Activated T-cell treated with anti-CD3 and anti-CD28 coated beads, Interleukin-2, amount 50 U/mL, for 72 hours (primary cell): ENCODE measurements around the gene GRIP1. TPM values are rescaled to one million over a fixed set of nuclear protein-coding genes. Genes with fewer than 3 reads are reported as not detected.

Source experiments
- ATAC-seq, 2 donors: fragments of 150-1000 bp; cut with Tn5 transposase; replicated peaks in 1 of 2; 2 replicates each; pipeline ENCODE4 v1.10.0; 2021; ENCODE audit warnings: moderate library complexity in 2 of 2, mild to moderate bottlenecking in 1 of 2
- DNase-seq, 2 donors: peaks; one replicate each; pipeline ENCODE4 v3.0.0; 2021 to 2022; ENCODE audit warnings: mixed read lengths in 1 of 2
- H3K27ac Mint-ChIP-seq: one replicate; pipeline ENCODE4 v1.8.0; 2022; ENCODE audit warnings: mild to moderate bottlenecking, moderate library complexity, mixed read lengths
- H3K27me3 Mint-ChIP-seq: one replicate; pipeline ENCODE4 v1.8.0; 2022; ENCODE audit warnings: low read depth, mixed read lengths
- H3K36me3 Mint-ChIP-seq, 2 donors: one replicate each; pipeline ENCODE4 v1.8.0; 2022; ENCODE audit warnings: mixed read lengths in 2 of 2, mild to moderate bottlenecking in 1 of 2; ENCODE audit not compliant: insufficient read depth in 2 of 2
- H3K4me1 Mint-ChIP-seq: one replicate; pipeline ENCODE4 v1.8.0; 2022; ENCODE audit warnings: low read depth, mixed read lengths
- H3K4me3 Mint-ChIP-seq, 2 donors: one replicate each; pipeline ENCODE4 v1.8.0; 2022; ENCODE audit warnings: mild to moderate bottlenecking in 2 of 2, mixed read lengths in 2 of 2, moderate library complexity in 2 of 2
- H3K9me3 Mint-ChIP-seq, 2 donors: one replicate each; pipeline ENCODE4 v1.8.0; 2022; ENCODE audit warnings: mixed read lengths in 2 of 2
- total RNA-seq, 2 donors: library from RNA; stranded (reverse); gene quantifications; one replicate each; pipeline ENCODE4 v1.2.3, GENCODE V29; 2022

The GRIP1 gene
- total RNA-seq, 2 donors from 2014 or later = 0.44 to 2.3 TPM

GRCh38 chr12:66598079-66598478, 80.8 kb downstream of the GRIP1 start:
- H3K9me3 Mint-ChIP-seq = no peaks in the 10 kb centered on the region
- no peaks in the 10 kb centered on the region for H3K36me3 Mint-ChIP-seq
- ATAC-seq = no peak
- no peak overlapping the region for H3K27ac Mint-ChIP-seq
- no peak for DNase-seq
- H3K4me1 Mint-ChIP-seq = no peaks in the 10 kb centered on the region
- H3K27me3 Mint-ChIP-seq = peaks cover 6% of the 10 kb centered on the region
- no peak overlapping the region for H3K4me3 Mint-ChIP-seq

GRCh38 chr12:66596199-66596598, 82.7 kb downstream of the GRIP1 start:
- H3K4me3 Mint-ChIP-seq = no peak overlapping the region
- no peaks in the 10 kb centered on the region for H3K9me3 Mint-ChIP-seq
- no peaks in the 10 kb centered on the region for H3K4me1 Mint-ChIP-seq
- ATAC-seq (no peak), DNase-seq (no peak)
- H3K27ac Mint-ChIP-seq = no peak overlapping the region
- H3K27me3 Mint-ChIP-seq = no peaks in the 10 kb centered on the region
- H3K36me3 Mint-ChIP-seq = no peaks in the 10 kb centered on the region

- Mint-ChIP-seq H3K4me3 (no peak overlapping the region), H3K9me3 (no peaks in the 10 kb centered on the region), H3K4me1 (no peaks in the 10 kb centered on the region), H3K27me3 (no peaks in the 10 kb centered on the region), H3K36me3 (no peaks in the 10 kb centered on the region), H3K27ac (no peak overlapping the region)
- DNase-seq (no peak), ATAC-seq (no peak)
These were observed 84.2 kb downstream of the GRIP1 start for GRCh38 chr12:66594688-66595087.

- Mint-ChIP-seq H3K9me3 (no peaks in the 10 kb centered on the region), H3K36me3 (no peaks in the 10 kb centered on the region)
These were observed 88.4 kb downstream of the GRIP1 start for GRCh38 chr12:66590275-66590985.

GRCh38 chr12:66589095-66589494, 89.8 kb downstream of the GRIP1 start:
- DNase-seq (no peak), ATAC-seq (no peak)
- Mint-ChIP-seq H3K36me3 (no peaks in the 10 kb centered on the region), H3K27ac (no peak overlapping the region), H3K9me3 (no peaks in the 10 kb centered on the region), H3K27me3 (no peaks in the 10 kb centered on the region), H3K4me3 (no peak overlapping the region), H3K4me1 (peaks cover 4% of the 10 kb centered on the region)

More at GRCh38 chr12:66590275-66590985, 88.4 kb downstream of the GRIP1 start:
- Mint-ChIP-seq H3K27me3 (no peaks in the 10 kb centered on the region), H3K4me1 (peaks cover 4% of the 10 kb centered on the region), H3K27ac (no peak overlapping the region), H3K4me3 (no peak overlapping the region)
- no peak for ATAC-seq
- no peak for DNase-seq

GRCh38 chr12:66587912-66588311, 91.0 kb downstream of the GRIP1 start:
- Mint-ChIP-seq H3K27ac (no peak overlapping the region), H3K27me3 (no peaks in the 10 kb centered on the region), H3K4me1 (peaks cover 4% of the 10 kb centered on the region), H3K9me3 (no peaks in the 10 kb centered on the region), H3K4me3 (no peak overlapping the region), H3K36me3 (no peaks in the 10 kb centered on the region)
- DNase-seq (no peak), ATAC-seq (peak; percentile 26 to 34)

- peaks cover 0 to 2% of the 10 kb centered on the region in 2 donors for H3K9me3 Mint-ChIP-seq
- H3K4me1 Mint-ChIP-seq = peaks cover 4% of the 10 kb centered on the region
- no peak overlapping the region for H3K27ac Mint-ChIP-seq
- DNase-seq = no peak
- no peaks in the 10 kb centered on the region for H3K27me3 Mint-ChIP-seq
- no peak overlapping the region for H3K4me3 Mint-ChIP-seq
- H3K36me3 Mint-ChIP-seq = no peaks in the 10 kb centered on the region
- peak in 1 of 2 donors; percentile 27 for ATAC-seq
These were observed 94.2 kb downstream of the GRIP1 start for GRCh38 chr12:66584673-66585072.

- Mint-ChIP-seq H3K4me1 (no peaks in the 10 kb centered on the region), H3K36me3 (peaks cover 0 to 2% of the 10 kb centered on the region in 2 donors), H3K27ac (no peak overlapping the region), H3K27me3 (peaks cover 16% of the 10 kb centered on the region), H3K9me3 (no peaks in the 10 kb centered on the region), H3K4me3 (no peak overlapping the region)
- no peak for DNase-seq
- ATAC-seq = no peak
These were observed 105.3 kb downstream of the GRIP1 start for GRCh38 chr12:66573605-66574004.

- H3K9me3 Mint-ChIP-seq = peaks cover 1 to 2% of the 10 kb centered on the region in 2 donors
- H3K27ac Mint-ChIP-seq = no peak overlapping the region
- no peak for ATAC-seq
- H3K4me1 Mint-ChIP-seq = no peaks in the 10 kb centered on the region
- DNase-seq = no peak
- H3K4me3 Mint-ChIP-seq = no peak overlapping the region
- peaks cover 16% of the 10 kb centered on the region for H3K27me3 Mint-ChIP-seq
- H3K36me3 Mint-ChIP-seq = peaks cover 0 to 2% of the 10 kb centered on the region in 2 donors
These were observed 106.0 kb downstream of the GRIP1 start for GRCh38 chr12:66572845-66573244.

GRCh38 chr12:66571361-66571915, 107.4 kb downstream of the GRIP1 start:
- peaks cover 0 to 6% of the 10 kb centered on the region in 2 donors for H3K36me3 Mint-ChIP-seq
- H3K27ac Mint-ChIP-seq = no peak overlapping the region
- ATAC-seq (no peak), DNase-seq (no peak)
- H3K9me3 Mint-ChIP-seq = peaks cover 5 to 7% of the 10 kb centered on the region in 2 donors
- H3K4me1 Mint-ChIP-seq = no peaks in the 10 kb centered on the region
- H3K4me3 Mint-ChIP-seq = no peak overlapping the region
- peaks cover 6% of the 10 kb centered on the region for H3K27me3 Mint-ChIP-seq

- no peak overlapping the region for H3K27ac Mint-ChIP-seq
- H3K9me3 Mint-ChIP-seq = peaks cover 10 to 12% of the 10 kb centered on the region in 2 donors
- no peak overlapping the region for H3K4me3 Mint-ChIP-seq
- no peaks in the 10 kb centered on the region for H3K4me1 Mint-ChIP-seq
- H3K27me3 Mint-ChIP-seq = no peaks in the 10 kb centered on the region
- ATAC-seq = no peak
- no peak for DNase-seq
- H3K36me3 Mint-ChIP-seq = peaks cover 5 to 6% of the 10 kb centered on the region in 2 donors
These were observed 115.7 kb downstream of the GRIP1 start for GRCh38 chr12:66563220-66563619.

GRCh38 chr12:66555113-66555512, 123.8 kb downstream of the GRIP1 start:
- H3K27ac Mint-ChIP-seq = no peak overlapping the region
- peaks cover 3% of the 10 kb centered on the region in 2 donors for H3K36me3 Mint-ChIP-seq
- DNase-seq (no peak), ATAC-seq (no peak)
- H3K4me1 Mint-ChIP-seq = peaks cover 5% of the 10 kb centered on the region
- H3K27me3 Mint-ChIP-seq = peaks cover 7% of the 10 kb centered on the region
- no peak overlapping the region for H3K4me3 Mint-ChIP-seq
- H3K9me3 Mint-ChIP-seq = peaks cover 3 to 4% of the 10 kb centered on the region in 2 donors

GRCh38 chr12:66552716-66553115, 126.2 kb downstream of the GRIP1 start:
- ATAC-seq (no peak), DNase-seq (no peak)
- H3K4me3 Mint-ChIP-seq = no peak overlapping the region
- H3K27me3 Mint-ChIP-seq = peaks cover 7% of the 10 kb centered on the region
- H3K4me1 Mint-ChIP-seq = peaks cover 5% of the 10 kb centered on the region
- peaks cover 2% of the 10 kb centered on the region in 2 donors for H3K9me3 Mint-ChIP-seq
- H3K27ac Mint-ChIP-seq = no peak overlapping the region
- H3K36me3 Mint-ChIP-seq = peaks cover 0 to 2% of the 10 kb centered on the region in 2 donors

GRCh38 chr12:66550626-66551025, 128.2 kb downstream of the GRIP1 start:
- H3K9me3 Mint-ChIP-seq = no peaks in the 10 kb centered on the region
- DNase-seq (no peak), ATAC-seq (no peak)
- H3K4me1 Mint-ChIP-seq = no peaks in the 10 kb centered on the region
- no peaks in the 10 kb centered on the region for H3K36me3 Mint-ChIP-seq
- no peak overlapping the region for H3K27ac Mint-ChIP-seq
- no peaks in the 10 kb centered on the region for H3K27me3 Mint-ChIP-seq
- H3K4me3 Mint-ChIP-seq = no peak overlapping the region
